HepG2 (cell line): Measurements from ENCODE around the gene ACKR4. TPM values are rescaled to one million over a fixed set of nuclear protein-coding genes. Genes with fewer than 3 reads are reported as not detected.

Experiments
- ATAC-seq: fragments of 200-7000 bp; cut with Tn5 transposase; 3 replicates; pipeline ENCODE4 v1.9.1; 2020; ENCODE audit warnings: mild to moderate bottlenecking, moderate library complexity
- BruUV-seq: library from RNA; stranded (reverse); fragments of 400-500 nt; replicated peaks from 2 replicates; lab custom pipeline; 2021; lab: Mats Ljungman, UMichigan
- CTCF ChIA-PET: fragments of 300-600 bp; formaldehyde crosslinking; extraction: SDS; loops from one replicate; lab custom pipeline; 2021; ENCODE audit warnings: low total read pairs, inconsistent platforms, low intra/inter-chr PET ratio; lab: Yijun Ruan, JAX
- POLR2A ChIA-PET: fragments of 350-600 bp; sonication (Branson Sonifier 250); formaldehyde crosslinking; loops from one replicate; lab custom pipeline; 2020; ENCODE audit warnings: antibody characterized with exemption, inconsistent platforms; lab: Yijun Ruan, JAX
- DNase-seq: peaks from one replicate; pipeline ENCODE4 v3.0.0-alpha.2; 2015; ENCODE audit warnings: low spot score
- FAIRE-seq: peaks from 3 replicates; lab custom pipeline; 2011; peaks lifted over from hg19 to GRCh38; lab: Jason Lieb, UNC
- H2AFZ ChIP-seq: one replicate; pipeline ENCODE4 v1.6.1; 2011; ENCODE audit warnings: low read length, inconsistent platforms
- H3K27ac ChIP-seq: fragments of 300-600 bp; 3 replicates; pipeline ENCODE4 v1.8.0; 2011; ENCODE audit warnings: mixed run types, mild to moderate bottlenecking, mixed read lengths, low read length, inconsistent platforms; ENCODE audit not compliant: insufficient read depth; ENCODE audit errors: extremely low read length
- H3K27me3 ChIP-seq, 2 experiments: fragments of 200-600 bp in 1 of 2; 2 replicates in 1 of 2; 3 replicates in 1 of 2; pipeline versions ENCODE4 v1.6.0 to v1.8.0; 2011; ENCODE audit warnings: low read length in 2 of 2, mild to moderate bottlenecking in 2 of 2, moderate library complexity in 2 of 2, inconsistent platforms in 1 of 2; ENCODE audit not compliant: insufficient read depth in 2 of 2, control insufficient read depth in 1 of 2
- H3K36me3 ChIP-seq, 2 experiments: fragments of 200-600 bp in 1 of 2; replicated peaks in 1 of 2; 2 replicates in 1 of 2; 3 replicates in 1 of 2; pipeline versions ENCODE4 v1.5.1 to v1.8.0; 2011; ENCODE audit warnings: low read length in 2 of 2, inconsistent platforms in 1 of 2; ENCODE audit not compliant: insufficient read depth in 2 of 2, control insufficient read depth in 1 of 2
- H3K4me1 ChIP-seq: 2 replicates; pipeline ENCODE4 v1.5.1; 2012; ENCODE audit warnings: low read length, inconsistent platforms; ENCODE audit not compliant: insufficient read depth
- H3K4me2 ChIP-seq: 2 replicates; pipeline ENCODE4 v1.6.0; 2011; ENCODE audit warnings: low read depth, low read length, inconsistent platforms
- H3K4me3 ChIP-seq, 3 experiments: fragments of 200-600 bp in 1 of 3; sonication (generic), shearing (Covaris generic) in 1 of 3; replicated peaks in 1 of 3; 2 replicates each; pipeline ENCODE4 v1.5.1; 2011 to 2016; ENCODE audit warnings: low read length in 3 of 3, inconsistent platforms in 2 of 3, low read depth in 2 of 3, mild to moderate bottlenecking in 2 of 3, control low read depth in 1 of 3, mixed read lengths in 1 of 3; ENCODE audit not compliant: insufficient read depth in 1 of 3
- H3K79me2 ChIP-seq: one replicate; pipeline ENCODE4 v1.6.1; 2011; ENCODE audit warnings: low read length, inconsistent platforms; ENCODE audit not compliant: insufficient read depth
- H3K9ac ChIP-seq: 2 replicates; pipeline ENCODE4 v1.6.0; 2011; ENCODE audit warnings: mild to moderate bottlenecking, low read depth, low read length, inconsistent platforms; ENCODE audit not compliant: insufficient read depth
- H3K9me3 ChIP-seq: 2 replicates; pipeline ENCODE4 v1.5.1; 2012; ENCODE audit warnings: mild to moderate bottlenecking, low read length
- H4K20me1 ChIP-seq: 2 replicates; pipeline ENCODE4 v1.6.0; 2011; ENCODE audit warnings: inconsistent platforms, mild to moderate bottlenecking, low read length, moderate library complexity; ENCODE audit not compliant: insufficient read depth
- BCL3 ChIP-seq: sonication (generic); formaldehyde crosslinking; IDR thresholded peaks from 2 replicates; pipeline ENCODE4 v1.5.1; 2020; ENCODE audit warnings: mild to moderate bottlenecking, missing genetic modification reagents, moderate library complexity
- CREBL2 ChIP-seq: sonication (generic); formaldehyde crosslinking; IDR thresholded peaks from 2 replicates; pipeline ENCODE4 v1.8.1; 2023; ENCODE audit warnings: missing genetic modification reagents, mild to moderate bottlenecking, borderline replicate concordance
- DMTF1 ChIP-seq: sonication (generic); formaldehyde crosslinking; IDR thresholded peaks from 2 replicates; pipeline ENCODE4 v1.4.0; 2020; ENCODE audit warnings: mild to moderate bottlenecking, missing genetic modification reagents
- E2F1 ChIP-seq: sonication (generic); formaldehyde crosslinking; IDR thresholded peaks from 2 replicates; pipeline ENCODE4 v1.5.0; 2020; ENCODE audit warnings: missing genetic modification reagents
- NFAT5 ChIP-seq: sonication (generic); formaldehyde crosslinking; IDR thresholded peaks from 2 replicates; pipeline ENCODE4 v1.4.0; 2020; ENCODE audit warnings: missing genetic modification reagents
- PCBP1 ChIP-seq: fragments of 200-400 bp; formaldehyde crosslinking; IDR thresholded peaks from 2 replicates; pipeline ENCODE4 v1.6.1; 2017; ENCODE audit warnings: mild to moderate bottlenecking, low read depth, low read length, borderline replicate concordance
- SPEN ChIP-seq: sonication (generic); formaldehyde crosslinking; IDR thresholded peaks from 2 replicates; pipeline ENCODE4 v1.5.1; 2020; ENCODE audit warnings: low read depth, mild to moderate bottlenecking, missing genetic modification reagents
- TBP ChIP-seq: sonication (generic); formaldehyde crosslinking; IDR thresholded peaks from 2 replicates; pipeline ENCODE4 v1.5.0; 2020; ENCODE audit warnings: missing genetic modification reagents
- ZFY ChIP-seq: sonication (generic); formaldehyde crosslinking; IDR thresholded peaks from 2 replicates; pipeline ENCODE4 v1.4.0; 2020; ENCODE audit warnings: missing genetic modification reagents
- ZNF17 ChIP-seq: sonication (generic); formaldehyde crosslinking; IDR thresholded peaks from 2 replicates; pipeline ENCODE4 v1.5.0; 2020; ENCODE audit warnings: mild to moderate bottlenecking, missing genetic modification reagents
- ZNF251 ChIP-seq: sonication (generic); formaldehyde crosslinking; IDR thresholded peaks from 2 replicates; pipeline ENCODE4 v1.9.0; 2021; ENCODE audit warnings: mild to moderate bottlenecking, missing genetic modification reagents
- ZNF552 ChIP-seq: sonication (generic); formaldehyde crosslinking; IDR thresholded peaks from 2 replicates; pipeline ENCODE4 v1.9.0; 2022; ENCODE audit warnings: missing genetic modification reagents, mild to moderate bottlenecking, borderline replicate concordance
- ZNF562 ChIP-seq: sonication (generic); formaldehyde crosslinking; IDR thresholded peaks from 2 replicates; pipeline ENCODE4 v1.8.0; 2022; ENCODE audit warnings: missing genetic modification reagents, borderline replicate concordance
- ZNF570 ChIP-seq: sonication (generic); formaldehyde crosslinking; IDR thresholded peaks from 2 replicates; pipeline ENCODE4 v1.4.0; 2020; ENCODE audit warnings: mild to moderate bottlenecking, missing genetic modification reagents, borderline replicate concordance
- ZNF713 ChIP-seq: sonication (generic); formaldehyde crosslinking; IDR thresholded peaks from 2 replicates; pipeline ENCODE4 v1.4.0; 2020; ENCODE audit warnings: mild to moderate bottlenecking, missing genetic modification reagents
- WGBS: methylation state at CpG from one replicate; pipeline ENCODE4 v1.1.6; 2017; ENCODE audit warnings: low lambda C conversion rate; 5-methylcytosine and 5-hydroxymethylcytosine counted together
- in situ Hi-C: cut with HindIII; loops from 2 replicates; pipeline ENCODE4 v1.10.0; 2017; ENCODE audit warnings: low pct_unique_long_range_greater_than_20kb; ENCODE audit not compliant: extremely low pct_ligation_motif_present
- intact Hi-C: fragments of 100-400 bp; cut with micrococcal nuclease; formaldehyde crosslinking; loops from one replicate; pipeline ENCODE4 v1.10.0; 2022; ENCODE audit not compliant: unreplicated experiment
- polyA plus RNA-seq, 8 experiments: library from polyadenylated mRNA; depleted of rRNA in 3 of 8; stranded (reverse) in 7 of 8; unstranded in 1 of 8; fragments of >200 nt; fragmentation: Illumina TruSeq in 4 of 8; extraction: Trizol in 4 of 8; gene quantifications; 2 replicates each; pipeline versions ENCODE4 v1.2.1 to v1.2.3, GENCODE V29; 2011 to 2016; ENCODE audit warnings: low read depth in 4 of 8, missing spikeins in 1 of 8, mixed read lengths in 1 of 8; ENCODE audit not compliant: insufficient read depth in 1 of 8
- total RNA-seq, 5 experiments: library from RNA; depleted of rRNA; stranded (reverse); fragments of >200 nt; fragmentation: Illumina TruSeq; extraction: Trizol; gene quantifications; 2 replicates each; pipeline ENCODE4 v1.2.3, GENCODE V29; 2016; ENCODE audit warnings: low read depth in 1 of 5

ACKR4 gene
- total and polyA plus RNA-seq, 2 of the 13 experiments (the other 11 are each of a cell fraction or from before 2014, with no cell fraction given) = 0.16 TPM; not detected in 1

- no peak overlapping the region for H2AFZ ChIP-seq
- ChIA-PET POLR2A (no interaction called here), CTCF (no interaction called here)
- H3K9me3 ChIP-seq = no peaks in the 10 kb centered on the region
- H4K20me1 ChIP-seq = no peaks in the 10 kb centered on the region
- in situ Hi-C loops = no loop called here
- no peak for DNase-seq
- no peaks in the 10 kb centered on the region for H3K79me2 ChIP-seq
- no TSS peak for BruUV-seq
- intact Hi-C loops = no loop called here
- H3K36me3 ChIP-seq = peaks cover 0 to 13% of the 10 kb centered on the region in 2 experiments; a peak in 3 of 5 replicates
- no peak overlapping the region for H3K9ac ChIP-seq
- 97% methylated on average over 3 of the region's 3 CpGs for WGBS
- no peak for FAIRE-seq
- no peak overlapping the region for H3K4me2 ChIP-seq
- ATAC-seq = no peak
- no peak overlapping the region for H3K4me3 ChIP-seq
- no peak overlapping the region for H3K27ac ChIP-seq
- H3K27me3 ChIP-seq = no peaks in the 10 kb centered on the region
- peaks cover 7% of the 10 kb centered on the region; the same call in 1 of the 2 replicates for H3K4me1 ChIP-seq
- TF ChIP-seq ZNF570 (CRISPR knock-in tag) (no peak), PCBP1 (no peak), SPEN (CRISPR knock-in tag) (no peak), ZNF713 (CRISPR knock-in tag) (no peak), ZNF552 (no peak), E2F1 (CRISPR knock-in tag) (no peak), CREBL2 (CRISPR knock-in tag) (no peak), ZNF562 (CRISPR knock-in tag) (no peak), TBP (no peak), ZNF17 (CRISPR knock-in tag) (no peak), ZFY (CRISPR knock-in tag) (no peak), ZNF251 (CRISPR knock-in tag) (no peak), NFAT5 (CRISPR knock-in tag) (no peak), BCL3 (CRISPR knock-in tag) (no peak), DMTF1 (CRISPR knock-in tag) (no peak)
Observed at GRCh38 chr3:132598181-132598580, 1.1 kb downstream of the ACKR4 start.
